CD4-positive, CD25-positive, alpha-beta regulatory T cell (primary cell): ENCODE results near the gene EPG5. TPM values are rescaled to one million over a fixed set of nuclear protein-coding genes. Genes with fewer than 3 reads are reported as not detected.
"Not testable (repeated sequence)": the region's sequence is repeated elsewhere in the genome, so short reads cannot be mapped to it uniquely, and the experiment has no call there.

Experiments used
- ATAC-seq, 2 donors: fragments of 150-1000 bp; cut with Tn5 transposase; one replicate each; pipeline ENCODE4 v1.10.0; 2021; ENCODE audit warnings: low read depth in 2 of 2, moderate number of reproducible peaks in 2 of 2, moderate library complexity in 1 of 2
- DNase-seq, 3 donors: peaks; one replicate each; pipeline versions ENCODE4 v3.0.0 to v3.0.0-alpha.2; 2012 to 2022; ENCODE audit warnings: mixed read lengths in 1 of 3
- H3K27ac ChIP-seq: one replicate; pipeline ENCODE4 v1.7.0; 2013; ENCODE audit warnings: mild to moderate bottlenecking, low read length; ENCODE audit not compliant: insufficient read depth, poor library complexity, severe bottlenecking
- H3K27me3 ChIP-seq: one replicate; pipeline ENCODE4 v1.7.0; 2013; ENCODE audit warnings: low read length; ENCODE audit not compliant: control insufficient read depth, insufficient read depth
- H3K36me3 ChIP-seq: one replicate; pipeline ENCODE4 v1.7.0; 2013; ENCODE audit warnings: mild to moderate bottlenecking, low read length, moderate library complexity; ENCODE audit not compliant: control insufficient read depth, insufficient read depth
- H3K4me1 ChIP-seq: 2 replicates; pipeline ENCODE4 v1.7.0; 2013; ENCODE audit warnings: mild to moderate bottlenecking, low read length; ENCODE audit not compliant: insufficient read depth, control insufficient read depth, poor library complexity, severe bottlenecking
- H3K4me3 ChIP-seq: one replicate; pipeline ENCODE4 v1.7.0; 2013; ENCODE audit warnings: low read depth, mild to moderate bottlenecking, low read length, moderate library complexity
- H3K9me3 ChIP-seq, 2 experiments: 1 replicate in 1 of 2; 2 replicates in 1 of 2; pipeline ENCODE4 v1.7.0; 2013; ENCODE audit warnings: low read length in 2 of 2, mild to moderate bottlenecking in 1 of 2, moderate library complexity in 1 of 2; ENCODE audit not compliant: control insufficient read depth in 2 of 2
- H3K27ac Mint-ChIP-seq, 3 donors: one replicate each; pipeline ENCODE4 v1.8.0; 2020 to 2022; ENCODE audit warnings: mild to moderate bottlenecking in 3 of 3, mixed read lengths in 3 of 3, moderate library complexity in 2 of 3
- H3K27me3 Mint-ChIP-seq: one replicate; pipeline ENCODE4 v1.8.0; 2022; ENCODE audit warnings: mild to moderate bottlenecking, mixed read lengths
- H3K36me3 Mint-ChIP-seq: one replicate; pipeline ENCODE4 v1.8.0; 2020; ENCODE audit warnings: mixed read lengths
- H3K4me1 Mint-ChIP-seq, 4 donors: one replicate each; pipeline ENCODE4 v1.8.0; 2020 to 2022; ENCODE audit warnings: mixed read lengths in 4 of 4, mild to moderate bottlenecking in 1 of 4
- H3K4me3 Mint-ChIP-seq, 4 donors: one replicate each; pipeline ENCODE4 v1.8.0; 2020 to 2022; ENCODE audit warnings: mild to moderate bottlenecking in 4 of 4, mixed read lengths in 4 of 4, moderate library complexity in 3 of 4
- H3K9me3 Mint-ChIP-seq, 7 donors: one replicate each; pipeline ENCODE4 v1.8.0; 2020 to 2022; ENCODE audit warnings: mixed read lengths in 7 of 7, mild to moderate bottlenecking in 3 of 7, moderate library complexity in 2 of 7
- polyA plus RNA-seq, 4 donors: library from polyadenylated mRNA; unstranded; fragments of 300-500 nt; fragmentation: Illumina TruSeq; gene quantifications; one replicate each; pipeline ENCODE4 v1.2.3, GENCODE V29; 2021
- total RNA-seq: library from RNA; stranded (reverse); gene quantifications from one replicate; pipeline ENCODE4 v1.2.3, GENCODE V29; 2022

The EPG5 gene
- total and polyA plus RNA-seq, 5 donors from 2014 or later, result 4.1 to 49.8 (median 5.8) TPM

DNA sequence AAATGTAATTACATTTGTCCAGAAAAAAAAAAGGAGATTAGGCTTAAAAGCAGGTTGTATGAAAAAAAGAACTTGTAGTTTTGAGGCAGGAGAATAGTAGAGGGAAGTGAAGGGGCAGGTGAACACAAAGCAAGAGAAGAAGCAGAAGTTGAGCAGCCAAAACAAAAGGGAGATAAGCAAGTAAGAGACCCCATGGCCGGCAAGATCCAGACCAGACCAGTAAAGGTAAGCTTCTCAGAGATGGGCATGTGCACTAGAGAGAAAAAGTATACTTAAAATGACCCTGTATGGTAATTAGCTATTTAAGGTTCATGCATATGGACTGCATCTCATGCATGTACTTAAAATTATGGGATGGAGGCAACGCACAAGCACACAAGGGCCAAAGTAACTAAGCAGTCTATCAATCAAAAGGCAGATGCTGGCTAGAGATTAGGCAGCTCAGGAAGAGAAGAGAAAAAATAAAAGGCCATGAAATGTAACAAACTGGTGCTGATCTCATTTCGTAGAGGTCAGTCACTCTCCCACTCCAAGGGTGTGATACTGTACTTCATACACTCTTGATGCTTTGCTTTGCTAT, 132.0 kb downstream of the EPG5 start:
- H3K27me3 Mint-ChIP-seq, result peaks cover 32% of the 10 kb centered on the region
- peak overlapping the region in 1 of 4 donors; percentile 16 for H3K4me3 Mint-ChIP-seq
- H3K27ac ChIP-seq, result no peak overlapping the region
- no peak overlapping the region for H3K4me3 ChIP-seq
- no peak for ATAC-seq
- H3K36me3 ChIP-seq, result no peaks in the 10 kb centered on the region
- DNase-seq, result no peak
- H3K4me1 ChIP-seq, result peaks cover 15% of the 10 kb centered on the region
- peaks cover 0 to 18% (median 6%) of the 10 kb centered on the region in 4 donors for H3K4me1 Mint-ChIP-seq
- no peak overlapping the region for H3K27ac Mint-ChIP-seq
- H3K36me3 Mint-ChIP-seq, result no peaks in the 10 kb centered on the region
- H3K27me3 ChIP-seq, result peaks cover 15% of the 10 kb centered on the region
- H3K9me3 Mint-ChIP-seq, result peaks cover 0 to 1% (median 0%) of the 10 kb centered on the region in 7 donors
- no peaks in the 10 kb centered on the region for H3K9me3 ChIP-seq

GRCh38 chr18:45834306-45834705, 132.8 kb downstream of the EPG5 start:
- Mint-ChIP-seq H3K27me3 (peaks cover 27% of the 10 kb centered on the region), H3K9me3 (peaks cover 0 to 1% (median 0%) of the 10 kb centered on the region in 7 donors), H3K4me3 (no peak overlapping the region), H3K4me1 (peaks cover 0 to 17% (median 6%) of the 10 kb centered on the region in 4 donors), H3K36me3 (no peaks in the 10 kb centered on the region), H3K27ac (peak overlapping the region in 1 of 3 donors; percentile 60)
- ATAC-seq (no peak), DNase-seq (no peak)
- Histone ChIP-seq H3K4me3 (no peak overlapping the region), H3K27me3 (peaks cover 12% of the 10 kb centered on the region), H3K27ac (no peak overlapping the region), H3K4me1 (peaks cover 15% of the 10 kb centered on the region), H3K36me3 (no peaks in the 10 kb centered on the region), H3K9me3 (no peaks in the 10 kb centered on the region)

DNA sequence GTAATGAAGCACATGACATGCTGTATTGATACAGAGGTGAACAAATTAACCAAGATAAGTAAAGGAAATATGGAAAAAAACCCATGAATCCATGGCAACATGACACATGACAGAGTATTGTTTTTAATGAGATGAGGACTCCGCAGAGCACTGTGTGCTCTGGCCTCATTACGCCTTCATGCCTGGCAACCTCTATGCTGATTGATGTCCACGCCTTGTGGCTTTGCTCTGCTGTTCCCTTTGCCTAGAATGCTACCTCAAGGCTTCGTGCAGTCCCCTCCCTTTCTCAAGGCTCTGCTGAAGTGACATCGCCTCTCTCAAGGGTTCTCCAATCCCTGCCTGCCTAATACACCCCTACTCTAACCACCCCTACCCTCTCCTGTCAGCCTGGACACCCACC, 133.3 kb downstream of the EPG5 start:
- Histone ChIP-seq H3K4me1 (peaks cover 12% of the 10 kb centered on the region), H3K27me3 (peaks cover 10% of the 10 kb centered on the region), H3K36me3 (no peaks in the 10 kb centered on the region), H3K4me3 (no peak overlapping the region), H3K9me3 (no peaks in the 10 kb centered on the region), H3K27ac (no peak overlapping the region)
- Mint-ChIP-seq H3K27ac (peak overlapping the region in 1 of 3 donors; percentile 60), H3K27me3 (peaks cover 24% of the 10 kb centered on the region), H3K9me3 (peaks cover 0 to 1% (median 0%) of the 10 kb centered on the region in 7 donors), H3K36me3 (no peaks in the 10 kb centered on the region), H3K4me3 (no peak overlapping the region), H3K4me1 (peaks cover 0 to 14% (median 6%) of the 10 kb centered on the region in 4 donors)
- no peak for ATAC-seq
- no peak for DNase-seq

- Histone ChIP-seq H3K9me3 (no peaks in the 10 kb centered on the region), H3K27ac (no peak overlapping the region), H3K36me3 (no peaks in the 10 kb centered on the region), H3K27me3 (no peaks in the 10 kb centered on the region), H3K4me3 (no peak overlapping the region), H3K4me1 (no peaks in the 10 kb centered on the region)
- DNase-seq, result no peak
- H3K4me1 Mint-ChIP-seq, result peaks cover 0 to 9% (median 7%) of the 10 kb centered on the region in 4 donors
- no peak overlapping the region for H3K27ac Mint-ChIP-seq
- H3K36me3 Mint-ChIP-seq, result no peaks in the 10 kb centered on the region
- H3K4me3 Mint-ChIP-seq, result no peak overlapping the region
- ATAC-seq, result no peak
- H3K27me3 Mint-ChIP-seq, result peaks cover 14% of the 10 kb centered on the region
- peaks cover 0 to 1% (median 0%) of the 10 kb centered on the region in 7 donors for H3K9me3 Mint-ChIP-seq
Observed at GRCh38 chr18:45830917-45831316, 136.2 kb downstream of the EPG5 start.

DNA sequence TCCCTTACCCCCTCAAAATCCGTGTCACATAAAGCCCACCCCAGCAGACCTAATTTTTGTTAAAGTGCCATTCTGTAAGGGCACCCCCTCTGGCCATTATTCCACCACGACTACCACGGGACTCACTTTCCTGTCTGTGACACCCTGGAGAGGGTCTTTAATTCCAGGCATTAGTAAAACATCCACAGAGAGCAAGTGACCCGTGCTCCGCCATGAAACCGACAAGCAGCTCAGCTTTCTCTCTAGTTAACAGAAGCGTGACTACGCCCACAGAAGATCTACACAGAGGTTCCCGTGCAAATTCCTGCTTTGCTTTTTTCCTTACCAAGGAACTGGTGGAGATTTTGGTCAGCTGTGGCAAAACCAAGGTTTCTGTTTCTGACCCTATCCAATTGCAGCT, 137.3 kb downstream of the EPG5 start:
- H3K4me1 Mint-ChIP-seq, result peaks cover 0 to 15% (median 4%) of the 10 kb centered on the region in 4 donors
- no peak overlapping the region for H3K27ac Mint-ChIP-seq
- no peak for ATAC-seq
- Histone ChIP-seq H3K4me3 (no peak overlapping the region), H3K27ac (no peak overlapping the region), H3K9me3 (no peaks in the 10 kb centered on the region), H3K4me1 (peaks cover 7% of the 10 kb centered on the region), H3K36me3 (no peaks in the 10 kb centered on the region), H3K27me3 (no peaks in the 10 kb centered on the region)
- peaks cover 0 to 1% (median 0%) of the 10 kb centered on the region in 7 donors for H3K9me3 Mint-ChIP-seq
- no peak for DNase-seq
- peaks cover 3% of the 10 kb centered on the region for H3K27me3 Mint-ChIP-seq
- H3K4me3 Mint-ChIP-seq, result no peak overlapping the region
- no peaks in the 10 kb centered on the region for H3K36me3 Mint-ChIP-seq

DNA sequence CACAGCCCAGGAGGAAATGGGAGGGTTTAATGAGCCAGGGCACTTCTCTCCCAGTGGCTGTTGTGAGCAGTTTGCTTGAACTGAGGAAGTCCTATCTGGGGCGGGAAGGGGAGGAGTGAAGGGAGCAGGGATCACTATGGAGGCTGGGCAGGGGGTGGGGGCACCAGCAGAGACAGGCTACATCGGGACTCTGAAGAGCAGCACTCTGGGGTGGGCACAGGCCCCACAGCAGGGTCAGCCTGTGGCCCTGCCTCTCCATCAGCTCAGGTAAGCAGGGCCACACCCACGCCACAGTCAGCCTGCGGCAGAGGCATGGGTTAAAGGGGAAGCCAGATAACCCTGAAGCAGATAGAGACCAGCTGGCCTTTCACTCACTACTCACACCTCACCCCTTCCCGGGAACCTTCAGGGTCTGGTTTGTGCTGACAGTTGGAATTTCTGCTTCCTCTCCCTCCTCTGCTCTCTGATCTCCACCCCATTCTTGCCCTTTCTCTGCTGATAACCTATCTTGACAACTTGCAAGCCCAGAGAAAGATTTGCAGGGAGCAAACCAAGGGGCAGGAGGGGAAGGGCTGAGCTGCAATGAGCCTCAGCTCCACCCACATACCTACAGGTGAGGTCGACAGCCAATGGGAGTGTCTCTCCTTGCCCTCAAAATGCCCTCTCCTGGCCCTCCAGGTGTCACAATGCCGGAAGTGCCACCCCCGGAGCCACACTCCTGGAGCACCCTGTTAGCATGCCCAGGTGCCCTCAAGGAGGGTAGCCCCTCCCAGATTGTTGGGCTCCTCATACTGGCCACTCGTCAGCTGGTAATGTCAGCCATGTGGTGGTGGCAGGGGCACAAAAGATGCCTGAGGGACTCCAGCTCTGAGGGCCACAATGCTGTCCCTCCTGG, 138.0 kb downstream of the EPG5 start:
- ATAC-seq (no peak), DNase-seq (no peak)
- Mint-ChIP-seq H3K27me3 (no peaks in the 10 kb centered on the region), H3K4me3 (no peak overlapping the region), H3K4me1 (peaks cover 0 to 20% (median 7%) of the 10 kb centered on the region in 4 donors), H3K27ac (peak overlapping the region in 1 of 3 donors; percentile 58), H3K9me3 (peaks cover 0 to 1% (median 0%) of the 10 kb centered on the region in 7 donors), H3K36me3 (no peaks in the 10 kb centered on the region)
- no peaks in the 10 kb centered on the region for H3K9me3 ChIP-seq
- no peaks in the 10 kb centered on the region for H3K36me3 ChIP-seq
- H3K27me3 ChIP-seq, result no peaks in the 10 kb centered on the region
- no peak overlapping the region for H3K27ac ChIP-seq
- H3K4me1 ChIP-seq, result peaks cover 7% of the 10 kb centered on the region
- H3K4me3 ChIP-seq, result no peak overlapping the region

GRCh38 chr18:45826716-45827115, 140.4 kb downstream of the EPG5 start:
- not testable (repeated sequence) for H3K27me3 ChIP-seq, H3K4me3 ChIP-seq, H3K9me3 ChIP-seq, H3K9me3 Mint-ChIP-seq, ATAC-seq, H3K36me3 Mint-ChIP-seq, H3K27me3 Mint-ChIP-seq, H3K27ac ChIP-seq, H3K4me1 ChIP-seq, H3K36me3 ChIP-seq, DNase-seq, H3K27ac Mint-ChIP-seq, H3K4me3 Mint-ChIP-seq
- H3K4me1 Mint-ChIP-seq, result peaks cover 0 to 20% (median 7%) of the 10 kb centered on the region in 4 donors
